Subcutaneous adipose tissue (tissue), 4 donors: ENCODE measurements around the gene FIZ1. TPM values are rescaled to one million over a fixed set of nuclear protein-coding genes. Genes with fewer than 3 reads are reported as not detected.

ENCODE experiments used
- CTCF ChIP-seq: fragments of 450-650 bp; IDR thresholded peaks from one replicate; pipeline ENCODE4 v1.5.1; 2016; ENCODE audit warnings: low read depth, mild to moderate bottlenecking, control low read depth, antibody characterized with exemption, moderate library complexity
- total RNA-seq, 4 donors: library from RNA; depleted of rRNA; stranded (reverse); fragments of >200 nt; gene quantifications; one replicate each; pipeline ENCODE4 v1.1.0, GENCODE V29; 2016

The FIZ1 gene
- total RNA-seq, 4 donors from 2014 or later, result 1.8 to 12.1 (median 2.7) TPM

- no peak for TF ChIP-seq CTCF
Measured at GRCh38 chr19:55579766-55580621, 19.3 kb downstream of the FIZ1 start.

DNA sequence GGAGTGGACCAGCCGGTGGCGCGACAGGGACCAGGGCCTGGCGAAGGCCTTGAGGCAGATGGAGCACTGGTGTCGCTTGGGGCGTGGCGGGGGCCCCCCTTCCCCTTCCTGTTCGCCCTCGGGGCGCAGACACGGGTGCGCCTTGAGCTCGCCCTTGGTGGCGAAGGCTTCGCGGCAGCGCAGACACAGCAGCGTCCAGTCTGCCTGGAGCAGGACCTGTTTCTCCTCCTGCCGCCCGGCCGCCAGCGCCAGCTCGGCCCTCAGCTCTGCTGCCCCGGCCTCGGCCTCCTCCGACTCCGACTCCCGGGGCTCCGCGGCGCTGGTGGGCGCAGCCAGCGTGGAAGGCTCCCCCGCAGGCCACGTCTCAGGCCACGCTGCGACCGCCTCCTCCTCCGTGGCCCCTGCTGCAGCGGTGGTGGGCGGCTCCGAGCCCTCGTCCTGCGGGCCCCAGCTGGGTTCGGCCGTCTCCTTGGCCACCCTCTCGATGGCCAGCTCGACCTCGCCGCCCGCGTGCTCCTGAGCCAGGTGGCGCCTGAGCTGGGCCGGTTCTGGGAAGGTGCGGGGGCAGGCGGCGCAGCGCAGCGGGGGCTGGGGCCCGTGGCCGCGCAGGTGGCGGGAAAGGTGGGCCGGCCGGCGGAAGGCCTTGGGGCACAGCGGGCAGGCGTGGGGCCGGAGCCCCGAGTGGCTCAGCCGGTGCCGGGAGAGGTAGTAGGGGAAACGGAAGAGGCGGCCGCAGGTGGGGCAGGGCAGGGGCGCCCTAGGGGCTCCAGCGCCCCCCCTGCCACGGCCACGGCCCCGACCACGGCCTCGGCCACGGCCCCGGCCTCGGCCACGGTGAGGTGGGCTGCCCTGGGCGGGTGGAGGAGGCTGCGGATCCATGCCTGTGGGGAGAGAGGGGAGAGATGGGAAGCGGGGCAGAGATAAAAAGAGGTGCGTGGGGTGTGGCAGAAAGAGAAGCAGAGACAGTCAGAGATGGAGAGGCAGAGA lies 20.3 kb downstream of the FIZ1 start:
- no peak for TF ChIP-seq CTCF

DNA sequence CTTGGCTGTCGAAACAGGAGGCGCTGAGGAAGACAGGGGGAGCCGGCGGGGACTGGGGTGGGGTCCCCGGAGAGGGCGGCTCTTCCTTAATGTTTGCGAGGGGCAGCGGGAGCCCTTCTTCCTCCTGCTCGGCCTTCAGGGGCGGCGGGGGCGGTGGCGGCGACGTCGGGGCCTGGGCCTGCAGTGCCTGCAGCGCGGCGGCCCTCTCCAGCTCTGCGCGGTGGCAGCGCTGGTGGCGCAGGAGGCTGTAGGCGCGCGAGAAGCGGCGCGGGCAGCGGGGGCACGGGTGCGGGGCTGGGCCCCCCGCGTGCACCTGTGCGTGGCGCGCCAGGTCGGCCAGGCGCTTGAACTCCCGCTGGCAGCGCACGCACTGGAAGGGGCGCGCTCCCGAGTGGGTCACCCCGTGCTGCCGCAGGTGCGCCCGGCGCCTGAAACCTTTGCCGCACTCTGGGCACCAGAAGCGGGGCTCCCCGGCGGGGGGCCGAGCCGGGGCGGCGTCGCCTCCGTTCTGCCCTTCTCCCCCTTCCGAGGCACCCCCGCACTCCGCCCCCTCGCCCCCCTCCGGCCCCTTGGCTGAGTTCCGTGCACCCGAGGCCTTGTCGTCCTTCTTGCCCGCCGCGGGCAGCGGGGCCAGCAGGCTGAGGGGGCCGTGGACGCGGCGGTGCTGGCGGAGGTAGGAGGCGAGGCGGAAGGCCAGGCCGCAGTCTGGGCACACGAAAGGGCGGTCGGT lies 21.1 kb downstream of the FIZ1 start:
- no peak for TF ChIP-seq CTCF

GRCh38 chr19:55576746-55577145 lies 22.6 kb downstream of the FIZ1 start:
- no peak for TF ChIP-seq CTCF

DNA sequence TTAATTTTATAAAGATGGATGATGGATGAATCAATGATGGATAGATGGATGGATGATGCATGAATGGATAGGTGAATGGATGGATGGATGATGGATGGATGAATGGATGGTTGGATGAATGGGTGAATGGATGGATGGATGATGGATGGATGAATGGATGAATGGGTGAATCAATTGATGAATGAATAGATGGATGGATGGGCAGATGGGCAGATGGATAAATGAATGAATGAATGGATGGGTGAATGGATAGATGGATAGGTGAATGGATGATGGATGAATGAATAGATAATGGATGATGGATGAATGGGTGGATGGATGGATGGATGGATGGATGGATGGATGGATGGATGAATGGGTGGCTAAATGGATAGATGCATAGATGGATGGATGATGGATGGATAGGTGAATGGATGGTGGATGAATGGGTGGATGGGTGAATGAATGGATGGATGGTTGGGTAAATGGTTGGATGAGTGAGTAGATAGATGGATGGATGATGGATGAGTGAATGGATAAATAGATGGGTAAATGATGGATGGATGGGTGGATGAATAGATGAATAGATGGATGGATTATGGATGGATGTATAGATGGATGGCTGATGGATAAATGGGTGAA lies 31.5 kb downstream of the FIZ1 start:
- no peak for TF ChIP-seq CTCF

- TF ChIP-seq CTCF, result no peak
Measured at GRCh38 chr19:55566823-55567222, 32.5 kb downstream of the FIZ1 start.
